Measurements from ENCODE around the gene SNAP47.

DNA sequence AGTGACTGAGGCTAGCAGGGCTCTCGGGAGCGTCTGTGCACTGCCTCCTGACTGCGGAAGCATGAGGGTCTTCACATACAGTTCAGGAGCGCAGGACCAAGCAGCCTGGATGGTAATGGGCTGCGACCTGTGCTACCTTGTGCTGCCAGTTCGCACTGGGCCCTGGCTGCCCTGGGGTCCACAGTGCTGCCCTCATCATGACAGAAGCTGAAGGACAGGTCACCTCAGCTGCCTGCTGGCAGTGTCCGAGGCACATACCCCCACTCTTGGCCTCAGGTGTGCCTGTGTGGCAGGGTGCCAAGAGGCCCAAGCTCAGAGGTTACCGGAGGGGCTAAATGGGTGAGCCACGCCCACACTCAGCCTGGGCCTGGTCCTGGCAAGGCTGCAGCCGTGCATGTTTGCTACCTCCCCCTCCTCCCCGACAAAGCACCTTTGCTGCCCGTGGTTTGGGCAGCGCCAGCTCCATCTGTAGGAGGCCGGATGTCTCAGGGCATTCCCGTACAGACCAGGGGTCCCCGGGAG is 4.5 kb upstream of the SNAP47 start:
- TF ChIP-seq, protein P1, sequence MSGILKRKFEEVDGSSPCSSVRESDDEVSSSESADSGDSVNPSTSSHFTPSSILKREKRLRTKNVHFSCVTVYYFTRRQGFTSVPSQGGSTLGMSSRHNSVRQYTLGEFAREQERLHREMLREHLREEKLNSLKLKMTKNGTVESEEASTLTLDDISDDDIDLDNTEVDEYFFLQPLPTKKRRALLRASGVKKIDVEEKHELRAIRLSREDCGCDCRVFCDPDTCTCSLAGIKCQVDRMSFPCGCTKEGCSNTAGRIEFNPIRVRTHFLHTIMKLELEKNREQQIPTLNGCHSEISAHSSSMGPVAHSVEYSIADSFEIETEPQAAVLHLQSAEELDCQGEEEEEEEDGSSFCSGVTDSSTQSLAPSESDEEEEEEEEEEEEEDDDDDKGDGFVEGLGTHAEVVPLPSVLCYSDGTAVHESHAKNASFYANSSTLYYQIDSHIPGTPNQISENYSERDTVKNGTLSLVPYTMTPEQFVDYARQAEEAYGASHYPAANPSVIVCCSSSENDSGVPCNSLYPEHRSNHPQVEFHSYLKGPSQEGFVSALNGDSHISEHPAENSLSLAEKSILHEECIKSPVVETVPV (CRISPR knock-in tag; IDR thresholded peaks at IDR 0.05), result no peak
- no peak for TF ChIP-seq BACH2 (CRISPR knock-in tag; IDR thresholded peaks at IDR 0.05; ENCODE audit: borderline replicate concordance)

Measured in SK-N-SH treated with all-trans-retinoic acid at 6 μM for 48 hours (cell line).